Left renal pelvis (tissue), 4 donors: Measurements from ENCODE around the gene USP28. TPM values are rescaled to one million over a fixed set of nuclear protein-coding genes. Genes with fewer than 3 reads are reported as not detected.
"Not testable (repeated sequence)": the region's sequence is repeated elsewhere in the genome, so short reads cannot be mapped to it uniquely, and the experiment has no call there.

Source experiments
- DNase-seq, 4 donors: peaks; one replicate each; pipeline ENCODE4 v3.0.0-alpha.2; 2013; ENCODE audit warnings: low read depth in 4 of 4, low spot score in 3 of 4
- polyA plus RNA-seq, 4 donors: library from polyadenylated mRNA; unstranded; fragments of 120-200 nt; gene quantifications; one replicate each; pipeline ENCODE4 v1.2.1, GENCODE V29; 2013; ENCODE audit not compliant: insufficient read length in 4 of 4

The USP28 gene
- polyA plus RNA-seq, 4 donors = 38.9 to 47.5 (median 45.9) TPM

GRCh38 chr11:113781682-113782081 lies 93.7 kb downstream of the USP28 start:
- DNase-seq = no peak

GRCh38 chr11:113779496-113779895 lies 95.9 kb downstream of the USP28 start, which contains the start of gene CLDN25:
CLDN25 (plus strand) TSS chr11:113779796; CDS start chr11:113779796, 0 bp downstream.
- DNase-seq = no peak

- no peak for DNase-seq
These were observed 97.1 kb downstream of the USP28 start for GRCh38 chr11:113778111-113778910.

GRCh38 chr11:113774174-113774503 lies 101.2 kb downstream of the USP28 start:
- DNase-seq = no peak

- peak; percentile 92 to 95 (median 92) for DNase-seq
These were observed 101.8 kb downstream of the USP28 start, which contains the start of gene ZW10 for GRCh38 chr11:113773416-113774173. ZW10 (minus strand) TSS chr11:113773692; CDS start chr11:113773666, 26 bp downstream.

- DNase-seq = peak in 1 of 4 donors; percentile 14
These were observed 102.3 kb downstream of the USP28 start for GRCh38 chr11:113773092-113773415.

GRCh38 chr11:113771964-113772363 lies 103.4 kb downstream of the USP28 start:
- DNase-seq = no peak

- no peak for DNase-seq
These were observed 110.7 kb downstream of the USP28 start for GRCh38 chr11:113764527-113765219.

- not testable (repeated sequence) for DNase-seq
These were observed 112.3 kb downstream of the USP28 start for GRCh38 chr11:113763040-113763439.

GRCh38 chr11:113760241-113760640 lies 115.1 kb downstream of the USP28 start:
- DNase-seq = no peak

- DNase-seq = no peak
These were observed 122.4 kb downstream of the USP28 start for GRCh38 chr11:113752932-113753331.

Other genes starting within 250 kb of the USP28 start
- 1 to 10 TPM in 3 of 4 donors, under 1 TPM in 1; 0.60 to 1.8 (median 1.2) TPM for gene TMPRSS5, start 169.3 kb downstream of the USP28 start, polyA plus RNA-seq
- 10 to 100 TPM; 18.9 to 26.2 (median 24.2) TPM for gene ZW10, start 101.9 kb downstream of the USP28 start, polyA plus RNA-seq
- not detected for gene CLDN25, start 95.8 kb downstream of the USP28 start, polyA plus RNA-seq
- under 1 TPM in 3 of 4 donors, not detected in 1; 0.11 to 0.32 (median 0.19) TPM for gene HTR3B, start 29.2 kb upstream of the USP28 start, polyA plus RNA-seq
- gene HTR3A, start 99.5 kb upstream of the USP28 start, polyA plus RNA-seq = under 1 TPM in 2 of 4 donors, not detected in 2; 0.17 to 0.46 TPM
- 1 to 10 TPM; 1.2 to 1.9 (median 1.4) TPM for gene ZBTB16, start 184.1 kb upstream of the USP28 start, polyA plus RNA-seq